Glomerular visceral epithelial cell (primary cell): Measurements from ENCODE around the gene TM9SF4.
"Not testable (repeated sequence)": the region's sequence is repeated elsewhere in the genome, so short reads cannot be mapped to it uniquely, and the experiment has no call there.

Experiments
- DNase-seq: peaks from one replicate; pipeline ENCODE4 v3.0.0-alpha.2; 2016; ENCODE audit errors: extremely low spot score

Gene TM9SF4

DNA sequence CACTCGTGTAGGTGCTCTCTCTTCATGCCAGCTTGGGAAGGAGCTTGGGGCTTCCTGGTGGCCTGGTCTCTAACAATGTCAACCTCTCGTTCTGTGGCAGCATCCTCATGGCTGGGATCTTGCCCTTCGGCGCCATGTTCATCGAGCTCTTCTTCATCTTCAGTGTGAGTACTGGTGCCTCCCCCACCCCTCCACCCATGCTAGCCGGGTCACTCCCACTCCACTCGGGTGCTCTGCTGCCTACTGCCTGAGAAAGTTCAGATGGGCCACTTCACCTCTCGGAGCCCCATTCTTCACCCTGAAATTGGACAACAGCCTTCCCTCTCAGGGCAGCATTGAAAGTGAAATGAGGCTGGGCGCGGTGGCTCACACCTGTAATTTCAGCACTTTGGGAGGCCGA lies 48.8 kb downstream of the TM9SF4 start:
- no peak for DNase-seq

DNA sequence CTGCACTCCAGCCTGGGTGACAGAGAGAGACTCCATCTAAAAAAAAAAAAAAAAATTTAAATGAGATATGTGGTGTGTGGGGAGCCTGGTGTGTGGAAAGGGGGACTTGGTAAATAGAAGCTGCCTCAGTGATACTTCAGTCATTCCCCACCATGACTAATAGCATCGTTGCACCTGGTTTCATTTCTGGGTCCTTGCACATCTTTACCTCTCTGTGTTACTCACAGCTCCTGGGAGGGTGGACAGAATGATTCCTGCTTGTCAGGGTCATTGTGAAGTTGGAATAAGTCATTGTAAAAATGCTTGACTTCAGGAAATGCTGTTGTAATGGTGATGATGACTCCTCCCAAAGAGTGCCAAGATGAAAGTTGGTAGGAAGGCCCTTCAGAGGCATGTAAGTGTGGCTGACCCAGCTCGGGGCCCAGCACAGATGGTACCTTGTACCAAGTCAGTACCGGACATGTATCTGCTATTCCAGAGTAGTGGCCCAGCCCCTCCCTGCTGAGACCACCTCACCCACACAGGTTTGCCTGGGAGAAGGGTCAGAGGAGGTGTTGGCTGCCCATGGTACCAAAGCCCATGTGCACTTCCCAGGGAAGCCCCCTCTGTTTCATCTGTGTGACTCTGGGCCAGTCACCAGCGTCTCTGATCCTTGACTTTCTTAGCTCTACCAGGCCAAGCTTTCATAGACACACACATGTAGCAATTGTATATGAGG lies 49.6 kb downstream of the TM9SF4 start:
- no peak for DNase-seq

DNA sequence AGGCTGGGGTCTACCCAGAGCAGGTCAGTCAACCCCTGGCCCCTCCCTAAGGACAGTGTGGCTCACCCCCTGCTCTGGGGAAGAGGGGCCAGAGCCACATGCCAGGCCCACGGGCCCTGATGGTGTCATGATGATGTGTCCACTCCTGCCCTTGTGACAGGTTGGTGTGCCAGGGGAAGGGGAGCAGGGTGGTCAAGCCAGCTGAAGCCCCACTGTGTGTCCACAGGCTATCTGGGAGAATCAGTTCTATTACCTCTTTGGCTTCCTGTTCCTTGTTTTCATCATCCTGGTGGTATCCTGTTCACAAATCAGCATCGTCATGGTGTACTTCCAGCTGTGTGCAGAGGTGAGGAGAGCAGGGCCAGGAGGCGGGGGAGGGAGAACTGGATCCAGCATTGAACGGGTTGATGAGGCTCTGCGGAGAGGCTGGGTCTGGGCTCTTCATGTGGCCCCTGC lies 50.3 kb downstream of the TM9SF4 start:
- DNase-seq: no peak

DNA sequence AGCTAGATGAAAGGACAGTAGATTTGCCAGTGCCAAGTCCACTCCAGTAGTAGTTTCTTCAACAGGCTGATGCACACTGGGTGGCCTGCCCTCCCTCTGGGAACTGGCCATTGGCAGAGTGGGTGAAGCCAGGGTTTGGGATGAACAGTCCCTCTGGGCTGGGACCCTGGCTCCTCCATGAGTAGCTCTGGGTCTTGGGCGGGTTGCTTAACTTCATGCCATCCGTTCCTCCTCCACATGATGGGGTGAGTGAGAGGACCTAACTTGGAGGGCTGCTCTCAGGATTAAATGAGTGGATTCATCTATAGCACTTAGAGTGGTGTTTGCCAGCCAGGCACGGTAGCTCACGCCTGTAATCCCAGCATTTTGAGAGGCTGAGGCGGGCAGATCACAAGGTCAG lies 50.8 kb downstream of the TM9SF4 start:
- DNase-seq: no peak

DNA sequence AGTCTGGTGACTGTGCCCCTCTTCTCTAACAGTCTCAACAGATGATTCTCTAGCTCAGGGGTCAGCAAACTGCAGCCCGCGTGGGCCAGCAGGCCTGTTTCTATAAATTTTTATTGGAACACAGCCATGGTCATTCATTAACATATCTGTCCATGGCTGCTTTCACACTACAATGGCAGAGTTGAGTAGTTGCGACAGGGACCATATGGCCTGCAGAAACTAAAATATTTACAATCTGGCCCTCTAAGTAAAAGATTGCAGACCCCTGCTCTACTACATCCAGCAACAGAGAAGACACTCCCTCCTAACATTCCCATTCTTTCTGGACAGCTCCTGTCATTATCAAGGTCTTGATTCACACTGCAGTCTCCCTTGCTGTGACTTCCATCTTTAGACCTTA lies 52.8 kb downstream of the TM9SF4 start:
- no peak for DNase-seq

DNA sequence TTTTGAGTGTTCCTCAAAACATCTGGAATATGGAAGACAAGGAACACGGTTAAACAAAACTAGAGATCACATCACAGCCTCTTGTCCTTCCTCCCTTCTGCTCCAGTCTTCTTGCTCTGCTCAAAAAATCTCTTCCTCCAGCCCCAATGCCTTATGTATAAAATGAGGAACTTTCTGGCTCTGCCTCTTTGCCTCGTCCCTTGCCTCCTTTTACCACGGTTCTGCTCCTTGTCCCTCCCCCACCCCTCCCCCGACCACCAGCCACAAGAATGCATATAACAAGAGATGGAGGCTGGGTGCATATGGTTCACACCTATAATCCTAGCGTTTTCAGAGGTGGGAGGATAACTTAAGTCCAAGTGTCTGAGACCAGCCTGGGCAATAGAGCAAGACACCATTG lies 54.4 kb downstream of the TM9SF4 start:
- no peak for DNase-seq

DNA sequence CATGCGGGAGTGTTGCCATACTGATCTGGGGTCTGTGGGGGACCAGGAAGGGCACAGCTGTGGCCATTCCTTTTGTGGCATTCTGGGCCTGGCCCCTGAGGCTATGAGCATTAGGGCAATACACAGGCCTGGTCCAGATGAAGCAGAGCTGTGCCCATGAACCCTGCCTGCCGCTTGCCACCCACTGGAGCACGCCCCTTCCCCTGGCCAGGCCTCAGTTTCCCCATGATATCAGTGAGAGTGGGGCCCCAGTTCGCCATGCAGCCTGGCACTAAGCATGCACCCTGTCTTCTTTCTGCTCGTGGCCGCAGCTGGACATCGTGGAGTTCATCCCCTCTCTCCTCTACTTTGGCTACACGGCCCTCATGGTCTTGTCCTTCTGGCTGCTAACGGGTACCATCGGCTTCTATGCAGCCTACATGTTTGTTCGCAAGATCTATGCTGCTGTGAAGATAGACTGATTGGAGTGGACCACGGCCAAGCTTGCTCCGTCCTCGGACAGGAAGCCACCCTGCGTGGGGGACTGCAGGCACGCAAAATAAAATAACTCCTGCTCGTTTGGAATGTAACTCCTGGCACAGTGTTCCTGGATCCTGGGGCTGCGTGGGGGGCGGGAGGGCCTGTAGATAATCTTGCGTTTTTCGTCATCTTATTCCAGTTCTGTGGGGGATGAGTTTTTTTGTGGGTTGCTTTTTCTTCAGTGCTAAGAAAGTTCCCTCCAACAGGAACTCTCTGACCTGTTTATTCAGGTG lies 55.6 kb downstream of the TM9SF4 start:
- no peak for DNase-seq

DNA sequence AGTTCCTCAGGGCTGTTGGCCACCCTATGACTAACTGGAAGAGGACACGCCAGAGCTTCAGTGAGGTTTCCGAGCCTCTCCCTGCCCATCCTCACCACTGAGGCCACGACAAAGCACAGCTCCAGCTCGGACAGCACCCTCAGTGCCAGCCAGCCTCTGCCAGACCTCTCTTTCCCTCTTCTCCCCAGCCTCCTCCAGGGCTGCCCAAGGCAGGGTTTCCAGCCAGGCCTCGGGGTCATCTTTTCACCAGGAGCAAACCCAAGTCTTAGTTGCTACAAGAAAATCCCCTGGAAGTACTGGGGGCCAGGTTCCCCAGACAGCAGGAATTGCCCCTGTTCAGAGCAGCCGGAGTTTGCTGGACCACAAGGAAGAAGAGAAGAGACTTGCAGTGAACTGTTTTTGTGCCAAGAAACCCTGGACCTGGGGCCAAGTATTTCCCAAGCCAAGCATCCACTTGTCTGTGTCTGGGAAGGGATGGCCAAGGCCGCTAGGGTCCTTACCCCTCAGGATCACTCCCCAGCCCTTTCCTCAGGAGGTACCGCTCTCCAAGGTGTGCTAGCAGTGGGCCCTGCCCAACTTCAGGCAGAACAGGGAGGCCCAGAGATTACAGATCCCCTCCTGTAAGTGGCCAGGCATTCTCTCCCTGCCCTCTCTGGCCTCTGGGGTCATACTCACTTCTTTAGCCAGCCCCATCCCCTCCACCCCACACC lies 56.5 kb downstream of the TM9SF4 start:
- no peak for DNase-seq

DNA sequence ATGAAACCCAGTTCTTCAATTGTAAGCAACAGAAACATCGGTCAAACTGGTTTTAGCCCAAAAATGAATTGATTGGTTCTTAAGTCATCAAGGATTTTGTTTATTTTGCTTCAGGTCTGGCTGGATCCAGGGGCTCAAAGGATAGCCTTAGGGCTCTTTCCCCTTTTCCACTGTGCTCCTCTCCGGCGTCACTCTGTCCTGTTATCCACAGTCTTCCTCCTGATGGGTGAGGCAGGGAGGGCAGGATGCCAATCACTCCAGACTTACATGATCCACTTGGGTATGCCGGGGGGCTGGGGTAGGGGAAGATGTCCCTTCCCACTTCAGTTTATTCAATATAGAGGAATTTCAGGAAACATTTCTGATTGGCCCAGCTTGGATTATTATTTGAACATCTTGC lies 58.0 kb downstream of the TM9SF4 start:
- no peak for DNase-seq

DNA sequence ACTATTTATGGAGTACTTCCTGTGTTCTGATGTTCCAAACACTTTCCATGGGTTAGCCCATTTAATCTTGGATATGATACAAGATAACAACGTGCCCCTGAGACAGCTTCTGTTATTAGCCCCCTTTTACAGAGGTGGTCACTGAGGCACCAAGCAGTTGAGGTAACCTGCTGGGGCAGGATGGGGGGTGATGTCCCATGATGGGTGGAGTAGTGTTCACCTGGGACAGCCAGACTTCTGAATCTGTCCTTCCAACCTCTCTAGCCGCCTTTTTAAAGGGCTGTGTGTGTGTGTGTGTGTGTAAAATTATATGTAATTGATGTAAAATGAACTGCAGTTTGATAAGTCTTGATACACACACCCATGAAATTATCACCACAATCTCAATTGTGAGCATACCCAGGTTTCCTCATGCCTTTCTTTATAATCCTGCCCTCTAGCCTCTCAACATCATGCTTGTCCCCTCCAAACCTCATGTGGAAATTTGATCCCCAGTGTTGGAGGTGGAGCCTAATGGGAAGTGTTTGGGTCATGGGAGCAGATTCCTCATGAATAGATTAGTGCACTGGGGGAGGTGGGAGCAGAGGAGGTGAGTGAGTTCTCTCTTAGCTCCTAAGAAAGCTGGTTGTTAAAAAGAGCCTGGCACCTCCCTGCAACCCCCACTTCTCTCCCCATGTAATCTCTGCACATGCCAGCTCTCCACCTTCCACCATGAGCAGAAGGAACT lies 58.8 kb downstream of the TM9SF4 start:
- no peak for DNase-seq

DNA sequence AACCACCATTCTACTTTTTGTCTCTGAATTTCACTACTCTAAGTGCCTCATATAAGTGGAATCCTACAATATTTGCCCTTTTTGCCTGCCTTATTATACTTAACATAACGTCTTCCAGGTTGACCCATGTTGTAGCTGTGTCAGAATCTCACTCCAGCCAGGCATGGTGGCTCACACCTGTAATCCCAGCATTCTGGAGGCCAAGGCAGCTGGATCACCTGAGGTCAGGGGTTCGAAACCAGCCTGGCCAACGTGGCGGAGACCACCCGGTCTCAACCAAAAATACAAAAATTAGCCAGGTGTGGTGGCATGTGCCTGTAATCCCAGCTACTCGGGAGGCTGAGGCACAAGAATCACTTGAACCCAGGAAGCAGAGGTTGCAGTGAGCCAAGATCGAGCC lies 68.2 kb downstream of the TM9SF4 start:
- DNase-seq: not testable (repeated sequence)

DNA sequence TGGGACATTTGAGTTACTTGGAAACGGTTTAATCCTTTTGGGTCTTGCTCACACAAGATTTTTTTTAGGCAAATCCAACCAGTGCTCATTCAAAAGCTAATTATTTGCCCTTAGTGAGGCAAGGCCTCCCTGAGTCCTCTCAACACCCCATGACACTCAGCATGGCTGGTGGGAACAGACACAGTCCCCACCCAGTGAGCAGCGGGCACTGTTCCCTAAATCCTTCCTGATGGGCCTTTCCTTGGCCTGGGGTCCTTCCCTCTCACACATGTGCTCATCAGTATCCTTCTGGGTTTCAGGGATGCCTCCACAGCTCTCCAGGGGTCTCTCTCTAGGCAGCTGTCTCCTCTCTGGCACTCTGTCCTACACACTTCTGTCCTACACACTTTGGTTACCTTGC lies 70.0 kb downstream of the TM9SF4 start:
- no peak for DNase-seq

DNA sequence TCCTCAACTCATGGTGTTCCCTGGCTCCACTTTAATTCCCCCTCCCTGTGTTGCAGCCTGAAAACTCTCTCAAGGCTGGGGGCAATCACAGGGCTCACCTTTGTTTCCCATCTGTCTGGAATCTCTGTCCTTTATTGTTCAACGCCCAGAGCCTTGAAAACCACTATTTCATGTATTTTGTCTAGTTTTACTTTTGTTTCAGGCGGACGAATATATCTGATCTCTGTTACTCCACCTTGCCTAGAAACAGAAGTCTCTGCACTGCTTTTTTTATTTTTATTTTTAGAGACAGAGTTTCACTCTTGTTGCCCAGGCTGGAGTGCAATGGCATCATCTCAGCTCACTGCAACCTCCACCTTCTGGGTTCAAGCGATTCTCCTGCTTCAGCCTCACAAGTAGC lies 70.4 kb downstream of the TM9SF4 start:
- no peak for DNase-seq

DNA sequence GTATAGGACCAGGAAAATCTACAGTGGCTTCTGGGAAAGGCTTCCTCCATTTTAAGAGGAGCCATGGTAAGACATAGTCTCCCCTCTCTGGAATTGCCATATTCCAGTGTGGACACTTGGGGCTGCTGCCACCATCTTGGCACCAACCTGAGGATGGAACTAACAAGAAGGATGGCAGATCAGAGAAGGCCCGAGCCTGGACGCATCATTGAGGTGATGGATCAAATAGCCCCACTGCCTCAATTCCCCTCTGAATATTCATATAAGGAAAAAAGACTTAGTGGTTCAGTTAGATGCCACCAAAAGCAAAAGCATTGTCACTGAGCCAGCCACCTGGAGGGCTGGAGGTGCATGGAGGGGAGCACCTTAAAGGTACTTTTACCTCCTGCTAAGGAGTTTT lies 72.1 kb downstream of the TM9SF4 start:
- no peak for DNase-seq

DNA sequence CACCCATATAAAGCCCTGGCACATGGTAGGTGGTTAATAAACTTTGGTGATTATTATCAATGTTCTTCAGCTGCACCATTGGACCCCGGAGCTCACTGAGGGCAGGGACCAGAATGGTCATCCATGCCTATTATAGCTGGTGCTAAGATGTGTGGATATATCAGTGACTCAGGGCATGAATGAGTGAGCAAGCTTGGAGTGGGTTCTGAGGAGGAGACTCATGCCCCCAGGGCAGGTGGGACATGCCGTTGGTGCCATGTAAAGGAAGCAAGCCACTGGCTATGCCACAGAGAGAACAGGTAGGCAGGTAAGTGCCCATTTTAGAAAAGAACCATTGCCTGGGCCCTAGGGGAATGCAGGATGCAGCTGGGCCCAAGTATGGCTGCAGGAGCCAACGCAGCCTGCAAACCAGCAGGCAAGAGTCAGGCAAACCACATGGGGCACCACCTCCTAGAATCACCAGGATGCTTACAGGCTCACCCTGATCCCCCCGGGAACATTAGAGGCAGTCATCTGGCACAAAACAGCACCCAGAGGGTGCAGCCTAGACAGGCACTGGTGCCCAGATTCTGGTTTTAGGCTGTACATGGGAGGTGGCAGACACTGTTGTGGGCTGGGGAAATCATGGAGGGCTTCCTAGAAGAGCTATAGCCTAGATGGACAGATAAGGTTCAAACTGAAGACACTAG lies 74.6 kb downstream of the TM9SF4 start:
- no peak for DNase-seq

DNA sequence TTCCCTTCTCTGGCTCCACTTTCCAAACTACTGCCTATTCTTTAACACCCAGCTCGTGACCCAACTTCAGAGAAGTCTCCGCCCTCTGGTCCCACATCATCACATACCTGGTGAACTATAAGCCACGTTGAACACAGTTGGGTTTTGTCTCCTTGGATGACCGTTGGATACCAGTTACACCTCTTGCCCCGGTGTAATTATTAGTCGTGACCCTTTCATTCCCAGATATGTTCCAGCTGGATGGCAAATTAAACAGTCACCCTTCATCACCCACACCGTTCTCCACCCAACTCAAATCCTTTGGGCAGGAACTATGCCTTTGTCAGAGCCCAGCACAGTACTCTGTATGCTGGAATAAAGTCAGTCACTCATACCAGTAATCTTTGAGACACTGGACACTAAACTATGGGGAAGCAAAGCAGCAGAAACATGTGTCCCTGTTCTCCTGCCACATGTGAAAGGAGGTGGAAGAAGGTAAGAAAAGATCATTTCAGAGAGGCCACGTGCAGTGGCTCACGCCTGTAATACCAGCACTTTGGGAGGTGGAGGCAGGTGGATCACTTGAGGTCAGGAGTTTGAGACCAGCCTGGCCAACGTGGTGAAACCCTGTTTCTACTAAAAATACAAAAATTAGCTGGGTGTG lies 75.6 kb downstream of the TM9SF4 start:
- no peak for DNase-seq

DNA sequence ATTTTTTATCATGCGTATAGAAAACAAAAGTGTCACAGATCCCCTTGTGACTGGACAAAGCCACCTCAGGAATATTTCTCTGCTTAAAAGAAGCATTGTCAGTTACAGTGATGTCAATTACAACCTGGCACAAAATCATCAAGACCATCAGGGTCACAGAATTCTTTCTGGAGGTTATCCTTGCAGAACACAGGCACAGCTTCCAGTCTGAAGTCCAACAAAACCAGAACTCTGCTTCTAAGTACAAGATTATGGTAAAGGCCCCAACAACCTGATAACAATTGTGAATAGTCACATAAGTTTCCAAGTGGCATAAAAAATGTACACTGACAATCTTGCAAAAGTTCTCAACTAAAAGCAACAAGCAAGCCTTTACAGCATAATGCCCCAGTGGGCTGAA lies 77.0 kb downstream of the TM9SF4 start:
- DNase-seq: no peak

DNA sequence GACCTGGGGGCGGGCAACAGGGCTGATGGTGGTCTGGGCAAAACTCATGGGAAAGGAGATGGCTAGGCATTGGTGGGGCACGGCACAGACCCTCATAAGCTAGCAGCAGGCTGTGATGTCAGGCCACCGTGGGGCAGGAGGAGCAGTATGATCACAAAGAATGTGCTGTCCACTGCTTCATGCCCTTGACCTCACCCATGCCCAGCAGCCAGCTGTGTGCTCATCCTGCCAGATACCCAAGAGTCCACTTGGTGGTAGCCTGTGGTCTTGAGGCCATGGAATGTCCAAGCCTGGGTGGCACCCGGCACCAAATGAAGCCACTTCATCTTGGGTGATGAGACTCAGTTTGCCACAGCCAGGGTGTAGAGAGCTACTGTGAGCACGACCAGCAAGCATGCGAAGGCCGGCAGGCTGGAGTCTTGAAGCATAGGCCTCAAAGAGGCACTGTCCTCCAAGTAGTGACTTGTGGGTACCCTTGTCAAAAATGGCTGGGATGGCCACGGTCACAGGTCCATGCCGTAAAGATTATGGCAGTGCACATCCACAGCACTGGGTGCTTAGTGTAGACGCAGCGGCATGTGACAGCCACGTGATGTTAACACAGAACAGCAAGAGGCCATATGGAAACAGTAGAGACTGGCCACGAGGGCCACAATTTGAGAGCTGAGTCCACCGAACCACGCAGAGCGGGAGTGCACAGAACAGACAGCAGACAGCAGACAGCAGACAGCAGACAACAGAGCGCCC lies 79.0 kb downstream of the TM9SF4 start:
- no peak for DNase-seq

DNA sequence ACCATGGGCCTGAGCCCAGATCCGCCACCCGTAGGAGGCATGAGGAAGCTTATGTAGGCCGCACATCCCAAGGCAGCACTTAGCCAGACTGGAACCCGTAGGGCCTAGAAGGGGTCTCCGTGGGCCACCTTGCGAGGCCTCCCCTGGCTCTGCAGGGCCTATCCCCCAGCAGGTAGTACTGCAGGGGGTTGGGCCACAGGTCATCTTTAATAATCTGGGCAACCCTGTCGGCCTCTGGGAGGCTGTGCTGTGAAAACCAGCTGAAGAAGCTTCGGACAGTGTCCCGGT lies 79.6 kb downstream of the TM9SF4 start:
- DNase-seq: no peak
